NCI-H187 treated with DMSO at 0.1 percent for 48 hours (cell line): ENCODE measurements around the gene HMGN1.

ENCODE experiments used
- DNase-seq: peaks from one replicate; lab custom pipeline; 2025; lab: John Stamatoyannopoulos, UW

HMGN1 gene

GRCh38 chr21:39330001-39330400 is 18.9 kb downstream of the HMGN1 start:
- DNase-seq: no peak

- DNase-seq: no peak
These were observed 21.2 kb downstream of the HMGN1 start for GRCh38 chr21:39327727-39328126.

- DNase-seq: no peak
These were observed 22.1 kb downstream of the HMGN1 start for GRCh38 chr21:39326607-39327307.

- no peak for DNase-seq
These were observed 23.4 kb downstream of the HMGN1 start for GRCh38 chr21:39325458-39325857.

- DNase-seq: no peak
These were observed 27.5 kb downstream of the HMGN1 start for GRCh38 chr21:39321424-39321823.

GRCh38 chr21:39319814-39320332 is 29.0 kb downstream of the HMGN1 start:
- no peak for DNase-seq

GRCh38 chr21:39319251-39319756 is 29.6 kb downstream of the HMGN1 start:
- DNase-seq: no peak

GRCh38 chr21:39318091-39318959 is 30.6 kb downstream of the HMGN1 start:
- no peak for DNase-seq

GRCh38 chr21:39317134-39318090 is 31.5 kb downstream of the HMGN1 start:
- no peak for DNase-seq

- no peak for DNase-seq
These were observed 32.2 kb downstream of the HMGN1 start for GRCh38 chr21:39316729-39317128.

GRCh38 chr21:39315603-39316445 is 33.1 kb downstream of the HMGN1 start:
- DNase-seq: no peak

- no peak for DNase-seq
These were observed 34.5 kb downstream of the HMGN1 start for GRCh38 chr21:39314143-39315027.

GRCh38 chr21:39313571-39314142 is 35.2 kb downstream of the HMGN1 start, which contains the start of gene BRWD1:
Gene BRWD1 (minus strand): TSS chr21:39313632. CDS start chr21:39313491, 141 bp downstream.
- DNase-seq: no peak

GRCh38 chr21:39313042-39313570 is 35.8 kb downstream of the HMGN1 start:
- DNase-seq: no peak

GRCh38 chr21:39312112-39313041 is 36.5 kb downstream of the HMGN1 start:
- DNase-seq: peak; percentile 85

- no peak for DNase-seq
These were observed 37.7 kb downstream of the HMGN1 start for GRCh38 chr21:39311164-39311563.

- no peak for DNase-seq
These were observed 41.4 kb downstream of the HMGN1 start for GRCh38 chr21:39307466-39307865.

GRCh38 chr21:39300587-39300986 is 48.3 kb downstream of the HMGN1 start:
- DNase-seq: no peak
